Measurements from ENCODE around the gene SLC2A9. TPM values are rescaled to one million over a fixed set of nuclear protein-coding genes. Genes with fewer than 3 reads are reported as not detected.

Gene SLC2A9
- total and polyA plus RNA-seq, 8 donors: 0.61 to 35.3 (median 2.7) TPM

DNA sequence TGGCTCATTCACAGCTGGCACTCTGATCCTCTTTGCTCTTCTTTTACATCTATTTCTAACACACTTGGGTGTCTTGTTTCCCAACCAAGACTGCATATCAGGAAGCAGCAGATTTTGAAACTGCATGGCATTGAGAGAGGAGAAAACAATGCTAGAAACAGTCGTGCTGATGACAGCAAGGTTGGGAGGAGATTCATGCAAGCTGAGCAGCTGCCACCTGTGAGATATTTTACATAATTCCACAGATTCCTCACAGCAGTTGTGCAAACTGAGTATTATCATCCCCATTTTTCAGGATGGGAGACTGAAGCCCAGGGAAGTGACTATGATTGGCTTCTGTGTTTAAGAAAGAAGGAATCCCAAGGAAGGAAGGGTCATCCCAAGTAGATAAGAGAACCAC lies 105.0 kb downstream of the SLC2A9 start:
- DNase-seq: no peak
- TF ChIP-seq POLR2AphosphoS5 (IDR thresholded peaks at IDR 0.05): no peak
- no peak for TF ChIP-seq EP300 (IDR thresholded peaks at IDR 0.05)
- TF ChIP-seq, protein P1, sequence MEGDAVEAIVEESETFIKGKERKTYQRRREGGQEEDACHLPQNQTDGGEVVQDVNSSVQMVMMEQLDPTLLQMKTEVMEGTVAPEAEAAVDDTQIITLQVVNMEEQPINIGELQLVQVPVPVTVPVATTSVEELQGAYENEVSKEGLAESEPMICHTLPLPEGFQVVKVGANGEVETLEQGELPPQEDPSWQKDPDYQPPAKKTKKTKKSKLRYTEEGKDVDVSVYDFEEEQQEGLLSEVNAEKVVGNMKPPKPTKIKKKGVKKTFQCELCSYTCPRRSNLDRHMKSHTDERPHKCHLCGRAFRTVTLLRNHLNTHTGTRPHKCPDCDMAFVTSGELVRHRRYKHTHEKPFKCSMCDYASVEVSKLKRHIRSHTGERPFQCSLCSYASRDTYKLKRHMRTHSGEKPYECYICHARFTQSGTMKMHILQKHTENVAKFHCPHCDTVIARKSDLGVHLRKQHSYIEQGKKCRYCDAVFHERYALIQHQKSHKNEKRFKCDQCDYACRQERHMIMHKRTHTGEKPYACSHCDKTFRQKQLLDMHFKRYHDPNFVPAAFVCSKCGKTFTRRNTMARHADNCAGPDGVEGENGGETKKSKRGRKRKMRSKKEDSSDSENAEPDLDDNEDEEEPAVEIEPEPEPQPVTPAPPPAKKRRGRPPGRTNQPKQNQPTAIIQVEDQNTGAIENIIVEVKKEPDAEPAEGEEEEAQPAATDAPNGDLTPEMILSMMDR (IDR thresholded peaks at IDR 0.05): no peak
- no peak for TF ChIP-seq POLR2A (IDR thresholded peaks at IDR 0.05)
- 49 to 77% (median 69%) methylated on average over 1 of the region's 1 CpG for WGBS, 5 donors
- no peak overlapping the region for H3K27ac ChIP-seq
- H3K4me1 ChIP-seq: no peaks in the 10 kb centered on the region
- H3K27me3 ChIP-seq: no peaks in the 10 kb centered on the region
- no peaks in the 10 kb centered on the region for H3K36me3 ChIP-seq
- H3K4me3 ChIP-seq: no peak overlapping the region
- H3K9me3 ChIP-seq: no peaks in the 10 kb centered on the region
- intact Hi-C loops (cut with DNase I; ENCODE audit: low total_unique reads): no loop called here

DNA sequence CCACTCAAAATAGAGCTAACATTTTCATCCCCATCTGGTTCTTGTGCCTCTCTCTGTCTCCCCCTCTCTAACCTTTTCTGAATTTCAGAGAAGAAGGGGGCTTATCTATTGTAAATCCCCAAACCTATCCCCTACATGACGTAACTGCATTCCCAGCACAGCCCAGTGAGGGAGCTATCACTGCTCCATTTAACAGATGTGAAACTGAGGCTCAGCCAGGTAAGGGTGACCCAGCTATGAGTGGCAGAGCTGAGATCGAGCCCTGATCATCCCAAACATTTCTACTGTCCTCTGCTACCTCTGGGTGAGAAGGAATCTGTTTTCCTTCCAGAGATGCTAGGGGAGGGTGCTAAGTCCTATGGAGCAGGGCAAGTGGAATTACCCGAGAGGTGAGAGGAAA lies 107.5 kb downstream of the SLC2A9 start:
- 83 to 90% (median 85%) methylated on average over 3 of the region's 3 CpGs for whole genome bisulfite sequencing, 5 donors
- no peaks in the 10 kb centered on the region for H3K4me1 ChIP-seq
- TF ChIP-seq POLR2AphosphoS5 (IDR thresholded peaks at IDR 0.05) (no peak), POLR2A (IDR thresholded peaks at IDR 0.05) (no peak), EP300 (IDR thresholded peaks at IDR 0.05) (no peak)
- TF ChIP-seq, protein P1 (IDR thresholded peaks at IDR 0.05): no peak
- H3K9me3 ChIP-seq: peaks cover 0 to 2% (median 0%) of the 10 kb centered on the region in 4 donors
- no peak overlapping the region for H3K4me3 ChIP-seq
- H3K27ac ChIP-seq: no peak overlapping the region
- H3K27me3 ChIP-seq: no peaks in the 10 kb centered on the region
- H3K36me3 ChIP-seq: no peaks in the 10 kb centered on the region
- intact Hi-C loops (cut with DNase I; ENCODE audit: low total_unique reads): no loop called here
- no peak for DNase-seq

DNA sequence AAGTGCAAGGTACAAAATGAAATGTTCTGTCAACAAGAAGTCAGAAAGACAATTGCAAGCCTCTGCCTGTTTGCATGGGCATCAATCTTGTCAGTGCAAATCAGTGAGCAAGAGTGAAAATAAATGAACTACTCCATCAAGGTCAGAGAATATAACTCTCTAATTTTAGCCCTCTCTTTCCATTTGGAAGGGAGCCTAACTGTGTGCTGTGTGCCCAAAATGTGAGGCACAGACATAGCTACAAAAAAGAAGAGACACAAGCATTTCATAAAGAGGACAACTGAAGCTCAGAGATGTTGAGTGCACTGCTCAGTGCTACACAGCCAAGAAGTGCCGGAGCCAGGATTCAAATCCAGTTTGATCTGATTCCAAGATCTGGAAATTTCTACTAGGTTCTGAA lies 114.3 kb downstream of the SLC2A9 start:
- H3K27ac ChIP-seq: no peak overlapping the region

DNA sequence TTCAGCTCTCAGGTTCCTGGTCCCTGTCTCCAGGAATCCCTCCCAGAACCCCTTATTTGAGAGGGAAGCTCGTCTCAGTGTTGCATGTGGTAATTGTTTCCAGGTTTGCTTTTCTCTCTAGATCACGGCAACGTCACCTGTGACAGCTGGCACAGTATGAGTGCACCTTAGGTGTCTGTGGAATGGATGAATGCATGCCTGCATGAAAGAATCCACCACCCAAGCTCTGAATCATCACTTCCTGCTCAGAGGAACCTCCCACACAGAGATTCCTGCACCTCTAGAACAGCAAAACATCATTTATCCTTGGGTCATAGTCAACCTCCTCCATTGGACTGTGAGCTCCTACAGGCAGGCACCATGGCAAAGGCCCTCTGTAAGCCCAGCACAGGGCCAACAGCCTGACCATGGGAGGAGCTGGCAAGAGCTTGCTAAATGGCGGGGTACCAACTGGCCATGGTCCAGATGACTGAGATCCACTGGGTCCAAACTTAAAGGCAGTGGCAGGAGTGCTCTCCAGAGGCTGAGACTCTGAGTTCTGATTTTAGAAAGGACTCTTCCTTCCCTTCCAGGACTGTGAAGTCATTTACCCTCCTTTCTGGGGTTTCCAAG lies 116.2 kb downstream of the SLC2A9 start:
- Histone ChIP-seq H3K4me1 (no peaks in the 10 kb centered on the region), H3K27me3 (no peaks in the 10 kb centered on the region), H3K9me3 (peaks cover 0 to 5% (median 0%) of the 10 kb centered on the region in 4 donors), H3K4me3 (no peak overlapping the region), H3K27ac (no peak overlapping the region), H3K36me3 (peaks cover 0 to 6% (median 0%) of the 10 kb centered on the region in 4 donors)
- no peak for DNase-seq
- no peak for TF ChIP-seq EP300 (IDR thresholded peaks at IDR 0.05)
- no peak for TF ChIP-seq POLR2AphosphoS5 (IDR thresholded peaks at IDR 0.05)
- no peak for TF ChIP-seq POLR2A (IDR thresholded peaks at IDR 0.05)
- TF ChIP-seq, protein P1 (IDR thresholded peaks at IDR 0.05): no peak
- intact Hi-C loops (cut with DNase I; ENCODE audit: low total_unique reads): no loop called here
- 81 to 96% (median 89%) methylated on average over 4 of the region's 4 CpGs for WGBS, 5 donors

More for the DNA sequence above, 114.3 kb downstream of the SLC2A9 start:
- no peak overlapping the region for H3K4me3 ChIP-seq
- H3K27me3 ChIP-seq: no peaks in the 10 kb centered on the region
- no peak for TF ChIP-seq POLR2A (IDR thresholded peaks at IDR 0.05)
- no peak for TF ChIP-seq EP300 (IDR thresholded peaks at IDR 0.05)
- no peak for TF ChIP-seq POLR2AphosphoS5 (IDR thresholded peaks at IDR 0.05)
- TF ChIP-seq, protein P1 (IDR thresholded peaks at IDR 0.05): no peak
- no peak for DNase-seq
- WGBS, 5 donors: 90 to 100% (median 96%) methylated on average over 1 of the region's 1 CpG
- intact Hi-C loops (cut with DNase I; ENCODE audit: low total_unique reads): no loop called here
- no peaks in the 10 kb centered on the region for H3K4me1 ChIP-seq
- H3K36me3 ChIP-seq: peaks cover 0 to 6% (median 0%) of the 10 kb centered on the region in 4 donors
- peaks cover 0 to 5% (median 0%) of the 10 kb centered on the region in 4 donors for H3K9me3 ChIP-seq

All from stomach (tissue), 9 donors.